ENCODE data around the gene SLC25A5. TPM values are rescaled to one million over a fixed set of nuclear protein-coding genes. Genes with fewer than 3 reads are reported as not detected.

Gene SLC25A5
- total RNA-seq (2021) (573 to 595 TPM (median 584 TPM) in 3 replicates), Bru-seq, nascent RNA (percentile 98 among the genes with signal in this experiment)
- long read RNA-seq, experiment 1, transcript SLC25A5-201 (4 exons, 1,274 nt), result major isoform, 1,802 of 1,869 reads
- long read RNA-seq, experiment 1, transcript SLC25A5-203 (2 exons, 433 nt), result minor isoform, 7 of 1,869 reads
- long read RNA-seq, experiment 1, partial matches to known transcripts, result 35 of 1,869 reads
- long read RNA-seq, experiment 1, other reads (novel, unspliced or antisense), result 25 of 1,869 reads
- long read RNA-seq, experiment 2, transcript SLC25A5-201 (4 exons, 1,274 nt), result major isoform, 975 of 1,144 reads
- long read RNA-seq, experiment 2, transcript SLC25A5-203 (2 exons, 433 nt), result minor isoform, 24 of 1,144 reads
- long read RNA-seq, experiment 2, partial matches to known transcripts, result 124 of 1,144 reads
- long read RNA-seq, experiment 2, other reads (novel, unspliced or antisense), result 20 of 1,144 reads
- long read RNA-seq, experiment 3, transcript SLC25A5-201 (4 exons, 1,274 nt), result major isoform, 1,485 of 1,612 reads
- long read RNA-seq, experiment 3, partial matches to known transcripts, result 104 of 1,612 reads
- long read RNA-seq, experiment 3, other reads (novel, unspliced or antisense), result 20 of 1,612 reads

DNA sequence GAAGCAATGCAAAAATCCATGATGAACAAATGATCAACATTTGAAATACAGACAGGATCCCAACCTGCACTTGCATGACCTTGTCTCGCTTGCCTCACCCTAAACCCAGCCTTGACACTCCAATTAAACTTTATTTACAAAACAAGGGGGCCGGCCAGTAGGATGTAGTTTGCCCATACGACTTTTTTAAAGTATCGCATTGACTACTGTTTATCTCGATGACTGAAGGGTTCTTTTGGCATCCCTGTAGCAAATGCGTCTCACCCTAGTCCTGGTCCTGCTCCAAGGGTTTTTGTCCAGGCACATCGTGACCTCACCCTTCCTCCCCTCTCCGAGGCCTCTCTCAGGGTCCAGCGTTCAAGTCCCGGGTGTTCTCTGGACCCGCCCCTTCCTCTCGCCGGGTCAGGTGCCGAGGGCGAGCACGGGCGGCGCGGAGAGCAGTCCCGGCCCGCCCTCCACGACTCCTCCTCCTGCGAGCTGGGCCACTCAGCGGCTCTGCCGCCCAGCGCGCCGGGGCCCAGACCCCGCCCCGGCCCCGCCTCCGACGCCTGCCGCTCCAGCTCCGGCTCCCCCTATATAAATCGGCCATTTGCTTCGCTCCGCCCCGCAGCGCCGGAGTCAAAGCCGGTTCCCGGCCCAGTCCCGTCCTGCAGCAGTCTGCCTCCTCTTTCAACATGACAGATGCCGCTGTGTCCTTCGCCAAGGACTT lies at the start of gene SLC25A5:
Gene SLC25A5, plus strand, starts transcription at position 603 of the 709 bp plus-strand sequence. Its CDS starts 72 bp downstream, at position 675.
- H3K4me3 Mint-ChIP-seq, result peak within 1 kb of the TSS; percentile 81
- no peaks in the 10 kb centered on the region for H3K9me3 Mint-ChIP-seq
- POLR2A ChIA-PET, result interaction anchor here (0.6 to 0.8 kb wide), 7 partner anchors 13 to 323 kb away, joined by 3 to 5 read pairs (median 3); partner anchors contain the start of gene RPL39
- no peaks in the 10 kb centered on the region for H3K27me3 Mint-ChIP-seq (ENCODE audit: low read depth)
- H3K36me3 Mint-ChIP-seq, result peaks cover 19% of the 10 kb centered on the region
- DNase-seq (ENCODE audit: low spot score) (peak; percentile 77), ATAC-seq (peak; percentile 93)
- H3K27ac Mint-ChIP-seq, result peak within 1 kb of the TSS; percentile 86
- H3K4me1 Mint-ChIP-seq, result 0 out of 2 replicates have a peak, but pooled peaks cover 5% of the 10 kb centered on the region
- CTCF ChIA-PET, result interaction anchor here (0.8 to 2.1 kb wide), 4 partner anchors 15 to 50 kb away, joined by 3 to 15 read pairs (median 4); no protein-coding TSS in a partner anchor
- peak; percentile 72 for TF ChIP-seq MYBL2 (CRISPR knock-in tag; IDR thresholded peaks at IDR 0.05)
- no peak for TF ChIP-seq MXD4 (CRISPR knock-in tag; IDR thresholded peaks at IDR 0.05; ENCODE audit: borderline replicate concordance)
- no peak for TF ChIP-seq EMX1 (CRISPR knock-in tag; IDR thresholded peaks at IDR 0.05)
- TF ChIP-seq, protein P1, sequence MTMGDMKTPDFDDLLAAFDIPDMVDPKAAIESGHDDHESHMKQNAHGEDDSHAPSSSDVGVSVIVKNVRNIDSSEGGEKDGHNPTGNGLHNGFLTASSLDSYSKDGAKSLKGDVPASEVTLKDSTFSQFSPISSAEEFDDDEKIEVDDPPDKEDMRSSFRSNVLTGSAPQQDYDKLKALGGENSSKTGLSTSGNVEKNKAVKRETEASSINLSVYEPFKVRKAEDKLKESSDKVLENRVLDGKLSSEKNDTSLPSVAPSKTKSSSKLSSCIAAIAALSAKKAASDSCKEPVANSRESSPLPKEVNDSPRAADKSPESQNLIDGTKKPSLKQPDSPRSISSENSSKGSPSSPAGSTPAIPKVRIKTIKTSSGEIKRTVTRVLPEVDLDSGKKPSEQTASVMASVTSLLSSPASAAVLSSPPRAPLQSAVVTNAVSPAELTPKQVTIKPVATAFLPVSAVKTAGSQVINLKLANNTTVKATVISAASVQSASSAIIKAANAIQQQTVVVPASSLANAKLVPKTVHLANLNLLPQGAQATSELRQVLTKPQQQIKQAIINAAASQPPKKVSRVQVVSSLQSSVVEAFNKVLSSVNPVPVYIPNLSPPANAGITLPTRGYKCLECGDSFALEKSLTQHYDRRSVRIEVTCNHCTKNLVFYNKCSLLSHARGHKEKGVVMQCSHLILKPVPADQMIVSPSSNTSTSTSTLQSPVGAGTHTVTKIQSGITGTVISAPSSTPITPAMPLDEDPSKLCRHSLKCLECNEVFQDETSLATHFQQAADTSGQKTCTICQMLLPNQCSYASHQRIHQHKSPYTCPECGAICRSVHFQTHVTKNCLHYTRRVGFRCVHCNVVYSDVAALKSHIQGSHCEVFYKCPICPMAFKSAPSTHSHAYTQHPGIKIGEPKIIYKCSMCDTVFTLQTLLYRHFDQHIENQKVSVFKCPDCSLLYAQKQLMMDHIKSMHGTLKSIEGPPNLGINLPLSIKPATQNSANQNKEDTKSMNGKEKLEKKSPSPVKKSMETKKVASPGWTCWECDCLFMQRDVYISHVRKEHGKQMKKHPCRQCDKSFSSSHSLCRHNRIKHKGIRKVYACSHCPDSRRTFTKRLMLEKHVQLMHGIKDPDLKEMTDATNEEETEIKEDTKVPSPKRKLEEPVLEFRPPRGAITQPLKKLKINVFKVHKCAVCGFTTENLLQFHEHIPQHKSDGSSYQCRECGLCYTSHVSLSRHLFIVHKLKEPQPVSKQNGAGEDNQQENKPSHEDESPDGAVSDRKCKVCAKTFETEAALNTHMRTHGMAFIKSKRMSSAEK (CRISPR knock-in tag; IDR thresholded peaks at IDR 0.05; ENCODE audit: borderline replicate concordance), result no peak
- no peak for TF ChIP-seq ZNF416 (CRISPR knock-in tag; IDR thresholded peaks at IDR 0.05)
- no peak for TF ChIP-seq NFATC4 (CRISPR knock-in tag; IDR thresholded peaks at IDR 0.05)
- TF ChIP-seq ZNF423 (CRISPR knock-in tag; IDR thresholded peaks at IDR 0.05), result no peak
- TF ChIP-seq, protein P2, sequence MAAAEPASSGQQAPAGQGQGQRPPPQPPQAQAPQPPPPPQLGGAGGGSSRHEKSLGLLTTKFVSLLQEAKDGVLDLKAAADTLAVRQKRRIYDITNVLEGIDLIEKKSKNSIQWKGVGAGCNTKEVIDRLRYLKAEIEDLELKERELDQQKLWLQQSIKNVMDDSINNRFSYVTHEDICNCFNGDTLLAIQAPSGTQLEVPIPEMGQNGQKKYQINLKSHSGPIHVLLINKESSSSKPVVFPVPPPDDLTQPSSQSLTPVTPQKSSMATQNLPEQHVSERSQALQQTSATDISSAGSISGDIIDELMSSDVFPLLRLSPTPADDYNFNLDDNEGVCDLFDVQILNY (CRISPR knock-in tag; IDR thresholded peaks at IDR 0.05), result no peak
- no peak for TF ChIP-seq ZNF512 (CRISPR knock-in tag; IDR thresholded peaks at IDR 0.05; ENCODE audit: borderline replicate concordance)
- TF ChIP-seq FOXJ3 (CRISPR knock-in tag; IDR thresholded peaks at IDR 0.05; ENCODE audit: borderline replicate concordance), result no peak
- no peak for TF ChIP-seq ATF3 (CRISPR knock-in tag; conservative IDR thresholded peaks at IDR 0.05)
- no peak for TF ChIP-seq CREB1 (CRISPR knock-in tag; IDR thresholded peaks at IDR 0.05)
- 0 out of 2 replicates have a peak, but pooled peaks have one; percentile 39 for TF ChIP-seq ZBTB43 (CRISPR knock-in tag; IDR thresholded peaks at IDR 0.05)
- no peak for TF ChIP-seq ATF6 (CRISPR knock-in tag; IDR thresholded peaks at IDR 0.05)
- 0 out of 2 replicates have a peak, but pooled peaks have one; percentile 50 for TF ChIP-seq FOXP4 (CRISPR knock-in tag; IDR thresholded peaks at IDR 0.05)
- no peak for TF ChIP-seq KAT7 (CRISPR knock-in tag; IDR thresholded peaks at IDR 0.05; ENCODE audit: borderline replicate concordance)
- peak; percentile 77 for TF ChIP-seq SP1 (CRISPR knock-in tag; conservative IDR thresholded peaks at IDR 0.05)
- TF ChIP-seq CTCF (IDR thresholded peaks at IDR 0.05), result no peak
